GM21390 (cell line): ENCODE data around the gene TMEM204.

ENCODE experiments used
- ATAC-seq: cut with Tn5 transposase; IDR thresholded peaks from one replicate; pipeline ENCODE4 v1.9.1; 2021; ENCODE audit not compliant: unreplicated experiment

Gene TMEM204

DNA sequence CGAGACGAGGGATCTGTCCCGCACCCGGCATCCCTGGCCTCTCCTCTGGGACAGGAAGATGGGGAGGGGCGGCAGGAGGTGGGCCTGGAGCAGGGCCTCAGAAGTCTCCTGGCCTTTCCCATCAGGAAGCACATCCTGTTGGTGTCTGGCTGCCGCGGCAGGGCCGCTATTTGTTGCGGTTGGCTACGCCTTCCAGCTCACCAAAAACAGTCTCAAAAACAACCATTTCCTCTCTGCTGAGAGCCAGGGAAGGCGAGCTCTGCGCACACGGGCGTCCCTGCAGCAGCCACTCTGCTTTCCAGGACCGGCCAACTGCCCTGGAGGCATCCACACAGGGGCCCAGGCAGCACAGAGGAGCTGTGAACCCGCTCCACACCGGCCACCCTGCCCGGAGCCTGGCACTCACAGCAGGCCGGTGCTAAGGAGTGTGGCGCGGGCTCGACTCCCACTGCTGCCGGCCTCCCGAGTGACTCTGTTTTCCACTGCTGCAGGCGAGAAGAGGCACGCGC is at the start of gene TMEM204:
TMEM204 (plus strand) TSS at position 224 of the 509 bp plus-strand sequence. CDS start 610 bp downstream, outside the sequence.
- ATAC-seq = no peak

- ATAC-seq = no peak
Measured at GRCh38 chr16:1485847-1486496, 47.5 kb upstream of the TMEM204 start.

DNA sequence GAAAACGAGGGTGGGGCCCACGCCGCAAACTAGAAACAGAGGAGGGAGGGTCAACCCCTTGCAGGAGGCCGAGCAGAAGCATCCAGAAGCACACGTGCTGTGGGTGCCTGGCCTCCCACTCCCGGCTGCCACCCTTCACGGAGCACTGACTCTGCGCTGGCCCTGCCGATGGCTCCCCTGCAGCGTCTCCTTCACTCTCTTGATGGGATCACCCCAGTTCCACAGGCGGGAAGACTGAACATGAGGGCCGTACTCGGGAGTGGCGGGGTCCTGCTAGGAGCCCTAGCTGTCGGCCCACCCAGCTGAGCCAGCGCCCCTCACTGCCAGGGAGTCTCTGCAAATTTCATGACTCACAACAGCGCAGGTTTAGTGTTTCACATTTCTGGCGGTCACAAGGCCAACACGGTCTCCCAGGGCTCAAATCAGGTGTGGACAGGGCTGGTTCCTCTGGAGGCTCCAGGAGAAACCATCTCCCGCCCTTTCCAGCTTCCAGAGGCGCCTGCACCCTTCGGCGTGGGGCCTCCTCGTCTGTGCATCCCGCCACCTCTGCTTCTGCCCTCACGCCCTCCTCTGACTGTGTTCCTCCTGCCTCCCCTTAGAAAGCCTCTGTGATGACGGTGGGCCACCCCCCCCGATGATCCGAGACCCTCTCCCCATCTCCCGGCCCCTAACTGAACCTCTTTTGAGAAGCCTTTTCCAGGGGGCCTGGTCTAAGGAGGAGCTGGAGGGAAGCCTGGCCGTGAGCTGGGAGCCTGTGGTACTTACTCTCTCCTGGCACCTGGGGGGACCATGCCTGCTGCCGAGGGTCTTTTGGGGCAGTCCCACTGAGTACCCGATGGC is 46.7 kb upstream of the TMEM204 start:
- ATAC-seq = no peak

GRCh38 chr16:1487395-1488053 is 45.9 kb upstream of the TMEM204 start:
- ATAC-seq = no peak

GRCh38 chr16:1488054-1488601 is 45.3 kb upstream of the TMEM204 start:
- ATAC-seq = no peak

DNA sequence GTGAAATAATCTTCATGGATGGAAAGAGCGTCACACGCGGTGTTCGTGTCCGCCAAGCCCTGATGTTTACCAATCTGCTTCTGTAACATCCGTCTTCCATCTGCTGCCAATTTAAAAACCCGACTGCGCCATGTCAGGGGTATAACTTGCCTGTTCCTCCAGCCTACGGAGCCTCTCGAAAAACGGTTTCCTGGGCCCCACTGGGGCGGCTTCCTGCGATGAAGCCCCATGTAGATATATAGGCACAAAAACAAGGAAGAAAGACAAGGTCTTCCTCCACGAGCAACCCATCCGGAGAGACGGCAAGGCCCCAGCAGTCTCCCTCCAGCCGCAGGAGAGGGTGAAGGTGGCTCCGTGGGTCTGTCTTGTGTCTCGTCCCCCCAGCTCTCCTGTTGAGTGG is 44.8 kb upstream of the TMEM204 start, which contains the start of gene PTX4:
PTX4 (minus strand) TSS at position 326 of the 400 bp plus-strand sequence; CDS start at position 291, 35 bp downstream.
- no peak for ATAC-seq

DNA sequence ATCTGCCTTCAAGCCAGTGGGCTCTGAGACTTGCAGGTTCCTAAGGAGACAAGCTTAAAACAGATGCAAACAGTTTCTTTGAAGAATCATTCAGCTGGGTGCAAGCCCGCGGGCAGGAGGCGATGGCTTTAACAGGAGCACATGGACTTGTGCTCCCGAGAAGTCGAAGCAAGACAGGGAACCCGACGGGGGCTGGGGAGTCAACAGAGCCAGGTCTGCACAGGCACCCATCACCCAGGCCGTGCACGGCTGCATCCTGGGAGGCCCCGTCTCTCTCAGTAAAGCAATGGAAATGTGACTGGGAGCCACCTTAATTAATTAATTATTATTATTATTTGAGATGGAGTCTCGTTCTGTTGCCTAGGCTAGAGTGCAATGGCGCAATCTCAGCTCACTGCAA is 44.4 kb upstream of the TMEM204 start:
- no peak for ATAC-seq

- ATAC-seq = no peak
Measured at GRCh38 chr16:1491327-1491726, 42.1 kb upstream of the TMEM204 start.

DNA sequence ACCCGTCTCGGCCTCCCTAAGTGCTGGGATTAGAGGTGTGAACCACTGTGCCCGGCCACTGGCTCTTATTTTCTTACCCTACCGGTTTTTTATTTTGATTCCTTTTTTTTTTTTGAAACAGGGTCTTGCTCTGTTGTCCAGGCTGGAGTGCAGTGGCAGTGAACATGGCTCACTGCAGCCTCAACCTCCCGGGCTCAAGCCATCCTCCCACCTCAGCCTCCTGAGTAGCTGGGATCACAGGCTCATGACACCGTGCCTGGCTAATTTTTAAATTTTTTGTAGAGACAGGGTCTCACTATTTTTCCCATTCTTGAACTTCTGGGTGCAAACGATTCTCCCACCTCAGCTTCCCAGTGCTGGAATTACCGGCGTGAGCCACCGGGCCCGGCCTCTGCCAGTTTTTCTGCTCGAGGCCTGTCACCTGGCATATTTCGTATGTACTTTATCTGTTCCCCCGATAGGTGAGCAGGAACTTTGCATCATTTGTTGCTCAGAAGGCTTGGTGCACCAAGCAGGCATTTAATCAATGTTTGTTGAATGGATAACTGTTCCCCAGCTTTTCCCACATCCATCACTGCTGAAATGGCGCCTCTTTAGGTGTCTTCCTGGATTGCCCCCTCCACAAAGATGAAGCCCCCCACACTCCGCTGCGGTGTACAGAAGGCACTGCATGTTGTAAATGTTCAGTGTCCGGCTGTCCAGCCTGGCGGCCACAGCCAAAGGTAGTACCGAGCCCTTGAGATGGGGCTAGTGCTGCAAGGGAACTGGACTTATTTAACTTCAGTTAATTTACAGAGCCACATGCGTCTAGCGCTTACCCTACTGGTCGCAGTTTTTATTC is 41.2 kb upstream of the TMEM204 start:
- ATAC-seq = no peak

GRCh38 chr16:1492923-1493745 is 40.3 kb upstream of the TMEM204 start, which contains the start of gene TELO2:
Gene TELO2 (plus strand): TSS chr16:1493360. CDS start chr16:1494282, 922 bp downstream.
- no peak for ATAC-seq

DNA sequence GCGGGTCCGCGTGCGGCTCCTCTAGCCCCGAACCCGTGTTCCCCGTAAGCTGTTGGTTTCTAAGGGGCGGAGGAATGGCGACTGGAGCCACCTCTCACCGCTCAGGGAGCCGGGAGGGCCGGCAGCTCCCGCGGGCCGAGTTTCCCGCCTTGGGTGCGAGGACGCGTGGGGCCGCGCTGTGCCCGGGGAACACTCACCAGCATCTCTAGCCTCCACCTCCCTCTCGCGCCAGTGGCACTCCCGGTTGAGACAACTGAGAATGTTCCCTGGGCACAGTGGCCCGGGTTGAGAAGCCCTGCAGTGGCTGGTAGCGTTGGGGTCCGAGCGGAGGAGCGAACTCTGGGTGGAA is 39.7 kb upstream of the TMEM204 start:
- ATAC-seq = no peak

DNA sequence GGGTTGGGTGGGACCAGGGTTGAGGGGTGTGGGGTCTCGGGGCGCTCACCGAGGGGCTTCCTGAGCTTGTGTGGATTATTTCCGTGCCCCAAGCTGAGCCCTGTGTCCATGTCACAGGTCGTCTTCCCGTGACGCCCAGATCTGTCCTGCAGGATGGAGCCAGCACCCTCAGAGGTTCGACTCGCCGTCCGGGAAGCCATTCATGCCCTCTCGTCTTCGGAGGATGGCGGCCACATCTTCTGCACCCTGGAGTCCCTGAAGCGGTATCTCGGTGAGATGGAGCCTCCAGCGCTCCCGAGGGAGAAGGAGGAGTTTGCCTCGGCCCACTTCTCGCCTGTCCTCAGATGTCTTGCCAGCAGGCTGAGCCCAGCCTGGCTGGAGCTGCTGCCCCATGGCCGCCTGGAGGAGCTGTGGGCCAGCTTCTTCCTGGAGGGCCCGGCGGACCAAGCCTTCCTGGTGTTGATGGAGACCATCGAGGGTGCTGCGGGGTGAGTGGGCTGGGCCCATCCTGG is 39.3 kb upstream of the TMEM204 start:
- ATAC-seq = no peak

DNA sequence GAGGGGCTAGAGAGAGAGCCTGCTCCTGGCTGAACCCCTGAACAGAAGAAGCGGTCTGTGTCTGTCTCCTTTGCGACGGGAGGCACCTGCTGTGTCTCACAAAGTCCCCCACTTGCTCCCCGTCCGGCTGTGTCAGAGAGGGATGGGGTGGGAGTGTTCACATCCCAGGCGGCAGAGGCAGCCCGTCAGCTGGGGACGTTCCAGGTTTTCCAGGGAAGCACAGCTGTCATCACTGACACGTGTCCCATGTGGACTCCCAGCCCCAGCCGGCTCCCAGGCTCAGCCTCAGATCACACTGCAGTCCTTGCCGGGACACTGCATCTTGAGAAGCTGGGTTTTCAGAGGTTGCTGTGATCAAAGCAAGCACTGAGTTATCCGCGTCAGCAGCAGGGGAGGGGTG is 38.8 kb upstream of the TMEM204 start:
- ATAC-seq = no peak

- no peak for ATAC-seq
Measured at GRCh38 chr16:1495211-1495888, 38.1 kb upstream of the TMEM204 start.

- no peak for ATAC-seq
Measured at GRCh38 chr16:1495889-1496262, 37.6 kb upstream of the TMEM204 start.

- ATAC-seq = no peak
Measured at GRCh38 chr16:1496464-1496863, 37.0 kb upstream of the TMEM204 start.

DNA sequence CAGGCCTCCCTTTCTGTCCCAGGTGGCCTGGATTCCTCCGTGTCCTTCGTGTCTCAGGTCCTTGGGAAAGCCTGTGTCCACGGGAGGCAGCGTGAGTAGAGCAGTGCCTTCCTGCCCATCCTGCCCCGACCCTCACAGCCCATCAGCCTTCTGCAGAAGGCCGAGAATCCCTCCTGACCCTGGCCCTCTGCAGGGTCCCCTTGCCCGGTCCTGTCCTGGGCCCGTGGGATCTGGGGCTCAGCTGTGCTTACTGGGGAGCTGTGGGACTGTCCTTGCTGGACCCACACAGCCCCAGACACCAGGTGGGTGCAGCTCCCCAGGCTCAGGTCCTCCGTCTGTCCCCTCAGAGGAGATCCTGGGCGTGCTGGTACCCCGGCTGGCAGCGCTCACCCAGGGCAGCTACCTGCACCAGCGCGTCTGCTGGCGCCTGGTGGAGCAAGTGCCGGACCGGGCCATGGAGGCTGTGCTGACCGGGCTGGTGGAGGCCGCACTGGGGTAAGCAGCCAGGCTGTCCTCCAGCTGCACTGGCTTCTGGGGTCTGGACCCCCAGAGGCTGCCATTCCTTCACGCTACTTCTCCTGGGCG is 36.4 kb upstream of the TMEM204 start:
- no peak for ATAC-seq

DNA sequence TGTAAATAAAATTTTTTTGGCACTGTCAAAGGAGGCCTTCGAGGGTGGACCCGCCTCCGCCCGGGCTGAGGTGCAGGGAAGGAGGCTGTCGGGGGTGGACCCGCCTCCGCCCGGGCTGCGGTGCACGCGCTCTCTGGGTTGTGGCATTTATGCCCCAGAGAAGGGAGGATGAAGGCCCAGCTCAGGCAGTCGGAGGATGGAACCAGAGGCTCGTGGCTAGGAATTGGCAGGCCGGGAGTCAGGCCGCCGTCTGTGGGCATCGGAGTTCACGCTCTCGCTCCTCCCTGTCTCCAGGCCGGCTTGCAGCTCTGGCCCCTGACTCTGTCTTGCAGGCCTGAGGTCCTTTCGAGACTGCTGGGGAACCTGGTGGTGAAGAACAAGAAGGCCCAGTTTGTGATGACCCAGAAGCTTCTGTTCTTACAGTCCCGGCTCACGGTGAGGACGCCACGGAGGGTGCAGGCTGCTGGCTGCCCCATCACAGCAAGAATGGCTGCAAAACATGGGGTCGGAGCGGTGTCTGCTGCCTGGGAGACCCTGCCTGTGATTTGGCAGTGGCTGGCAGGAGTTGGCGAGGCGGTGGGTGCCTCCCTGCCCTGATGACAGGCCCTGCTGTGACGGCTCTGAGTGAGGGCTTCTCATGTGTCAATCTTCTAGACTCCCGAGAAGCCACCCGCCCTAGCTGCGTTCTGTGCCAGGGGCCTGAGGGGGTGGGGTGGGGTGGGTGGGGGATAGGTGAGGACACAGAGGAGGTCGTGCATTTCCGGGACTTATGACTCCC is 34.4 kb upstream of the TMEM204 start:
- ATAC-seq = no peak
